ENCODE measurements around the gene TMEM232.

GRCh38 chr5:110681109-110681508 lies 45.4 kb downstream of the TMEM232 start:
- TF ChIP-seq POLR2A (IDR thresholded peaks at IDR 0.05; ENCODE audit: low read length) (no peak), GATA1 (IDR thresholded peaks at IDR 0.05; ENCODE audit: low read depth, low read length) (no peak)

Data from erythroblast (primary cell).